DMS53 treated with DMSO at 0.1 percent for 48 hours (cell line): ENCODE data around the gene IRS2.

Experiments used
- DNase-seq: peaks from one replicate; lab custom pipeline; 2025; ENCODE audit not compliant: unreplicated experiment; lab: John Stamatoyannopoulos, UW

Gene IRS2

DNA sequence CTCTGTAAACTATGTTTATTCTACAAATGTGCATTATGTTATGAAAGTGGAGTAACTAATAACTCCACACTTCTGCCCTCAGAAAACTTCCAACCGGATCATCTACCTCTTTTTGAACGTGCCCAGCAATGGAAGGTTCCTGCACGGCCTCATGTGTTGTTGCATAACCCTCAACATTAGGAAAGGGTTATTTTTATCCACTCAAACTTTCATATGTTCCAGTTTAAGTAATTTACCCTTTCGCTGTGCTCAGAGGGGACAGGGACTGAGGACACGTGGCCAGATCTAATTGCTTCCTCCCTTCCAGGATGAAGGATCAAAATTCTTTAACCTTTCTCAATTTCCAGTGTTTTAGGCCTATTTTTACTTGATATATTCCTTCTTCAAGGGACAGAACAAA is 29.6 kb downstream of the IRS2 start:
- DNase-seq: no peak

GRCh38 chr13:109755997-109756396 is 30.4 kb downstream of the IRS2 start:
- DNase-seq: no peak

DNA sequence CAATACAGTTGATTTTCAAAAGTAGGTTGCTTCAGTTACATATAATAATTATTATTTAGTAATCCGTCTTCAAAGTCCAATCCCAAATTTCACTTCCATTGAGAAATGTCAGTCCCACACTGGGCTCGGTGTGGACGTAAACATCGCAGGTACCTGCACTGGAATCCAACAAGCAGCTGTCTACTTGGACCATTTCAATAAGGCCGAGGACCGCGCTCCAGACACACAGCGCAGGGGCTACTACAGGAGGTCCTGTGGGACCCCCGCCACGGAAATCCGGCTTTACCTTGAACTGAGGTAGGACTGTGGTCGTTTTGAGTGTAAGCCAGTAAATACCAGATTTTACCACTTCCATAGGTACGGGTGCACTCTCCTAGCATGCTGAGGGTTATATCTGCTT is 30.8 kb downstream of the IRS2 start:
- DNase-seq: no peak

- DNase-seq: no peak
These were observed 34.9 kb downstream of the IRS2 start for GRCh38 chr13:109751477-109751876.

DNA sequence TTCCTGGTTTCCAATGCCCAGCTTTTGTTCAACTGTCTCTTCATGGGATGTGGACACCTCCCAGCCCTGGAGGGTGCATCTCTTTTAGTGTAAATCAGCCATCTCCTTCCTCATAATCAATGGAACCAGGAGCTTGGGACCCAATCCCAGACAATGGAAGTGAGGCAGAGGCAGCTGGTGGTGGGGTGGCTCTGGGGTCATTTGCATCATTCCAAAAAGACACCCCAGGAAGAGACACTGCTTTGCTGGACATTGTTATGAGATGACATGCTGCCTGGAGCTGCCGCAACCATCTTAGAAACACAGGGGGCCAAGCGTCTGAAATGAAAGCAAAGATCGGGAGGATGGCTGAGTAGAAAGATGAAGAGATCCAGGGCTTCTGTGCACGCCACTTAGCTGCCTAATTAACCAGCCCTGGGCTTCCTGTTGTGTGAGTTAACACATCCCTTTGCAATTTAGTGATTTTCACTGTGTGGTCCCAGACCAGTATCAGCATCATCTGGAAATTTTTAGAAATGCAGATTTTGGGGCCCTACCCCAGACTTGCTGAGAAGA is 36.1 kb downstream of the IRS2 start:
- DNase-seq: no peak

DNA sequence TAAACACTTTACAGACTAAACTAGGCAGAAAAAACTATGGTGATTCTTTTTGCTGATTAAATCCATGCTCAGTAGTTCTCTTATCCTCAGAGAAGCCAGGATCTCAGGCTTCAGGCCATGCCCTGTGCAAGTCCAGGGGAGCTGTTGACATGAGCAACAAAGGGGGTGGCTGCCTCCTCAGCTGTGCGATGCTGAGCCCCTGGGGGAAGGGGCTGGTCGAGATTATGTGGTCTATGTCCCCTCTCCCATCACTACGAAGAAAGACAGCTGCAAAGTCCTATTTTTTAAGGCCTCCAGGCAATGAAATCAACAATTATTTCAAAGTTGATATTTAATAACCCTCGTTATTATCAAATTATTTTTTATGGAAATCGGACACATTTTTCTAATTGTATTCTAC is 37.0 kb downstream of the IRS2 start:
- no peak for DNase-seq

- DNase-seq: no peak
These were observed 37.7 kb downstream of the IRS2 start for GRCh38 chr13:109748677-109749076.

GRCh38 chr13:109747524-109747923 is 38.9 kb downstream of the IRS2 start:
- DNase-seq: no peak

- no peak for DNase-seq
These were observed 40.0 kb downstream of the IRS2 start for GRCh38 chr13:109746364-109746763.

GRCh38 chr13:109745702-109746101 is 40.7 kb downstream of the IRS2 start:
- DNase-seq: no peak

- no peak for DNase-seq
These were observed 41.3 kb downstream of the IRS2 start for GRCh38 chr13:109745060-109745459.

GRCh38 chr13:109744512-109745051 is 41.8 kb downstream of the IRS2 start:
- DNase-seq: no peak

DNA sequence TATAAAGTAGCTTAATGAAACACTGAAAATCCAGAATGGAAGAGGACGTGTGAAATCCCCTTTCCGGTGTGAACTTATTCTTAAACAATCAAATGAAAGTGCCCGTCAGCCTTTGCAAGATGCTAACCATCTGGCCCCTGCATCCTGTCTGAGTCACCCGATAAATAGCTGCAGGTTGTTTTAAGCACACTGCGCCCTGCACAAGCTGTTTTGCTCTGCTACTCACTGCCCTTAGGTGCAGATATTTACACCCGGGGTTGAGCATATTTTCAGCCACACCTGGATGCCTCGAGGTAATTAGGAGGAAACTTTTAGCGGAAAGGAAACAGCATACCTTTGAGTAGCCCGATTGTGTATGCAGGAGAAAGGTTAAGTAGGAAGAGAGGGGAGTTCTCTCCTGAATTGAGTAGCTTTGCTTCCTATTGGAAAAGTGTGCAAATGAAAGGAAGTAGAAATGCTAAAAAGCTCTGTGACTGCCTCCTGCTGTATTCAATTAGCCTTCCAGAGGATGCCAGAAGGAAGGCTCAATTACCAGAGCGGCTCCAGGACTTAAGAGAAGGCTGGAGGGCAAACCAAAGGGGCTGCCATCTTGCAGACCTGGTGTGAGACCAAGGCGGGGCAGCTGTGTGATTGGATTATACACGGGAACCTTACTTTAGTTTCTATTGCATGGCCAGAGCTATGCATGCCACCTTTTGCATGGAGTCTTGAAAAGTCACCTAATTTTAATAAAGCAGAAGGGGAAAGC is 42.5 kb downstream of the IRS2 start:
- peak; percentile 58 for DNase-seq

DNA sequence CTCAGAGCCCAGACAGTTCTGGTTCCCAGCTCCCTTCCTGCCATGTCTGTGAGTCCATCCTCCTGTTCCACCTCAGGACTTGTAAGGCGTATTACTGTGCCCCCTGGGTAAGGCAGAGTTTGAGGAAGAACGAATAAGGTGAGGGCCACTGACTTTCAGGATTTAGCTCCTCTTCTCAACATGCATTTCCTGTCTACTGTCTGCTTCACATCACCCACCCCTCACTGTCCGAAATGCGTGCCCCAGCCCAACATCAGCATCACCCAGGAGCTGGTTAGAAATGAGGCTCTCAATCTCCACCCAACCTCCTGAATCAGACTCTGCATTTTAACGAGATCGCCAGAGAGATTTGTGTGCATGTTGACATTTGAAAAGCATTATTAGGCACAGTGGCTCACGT is 44.4 kb downstream of the IRS2 start:
- DNase-seq: no peak

DNA sequence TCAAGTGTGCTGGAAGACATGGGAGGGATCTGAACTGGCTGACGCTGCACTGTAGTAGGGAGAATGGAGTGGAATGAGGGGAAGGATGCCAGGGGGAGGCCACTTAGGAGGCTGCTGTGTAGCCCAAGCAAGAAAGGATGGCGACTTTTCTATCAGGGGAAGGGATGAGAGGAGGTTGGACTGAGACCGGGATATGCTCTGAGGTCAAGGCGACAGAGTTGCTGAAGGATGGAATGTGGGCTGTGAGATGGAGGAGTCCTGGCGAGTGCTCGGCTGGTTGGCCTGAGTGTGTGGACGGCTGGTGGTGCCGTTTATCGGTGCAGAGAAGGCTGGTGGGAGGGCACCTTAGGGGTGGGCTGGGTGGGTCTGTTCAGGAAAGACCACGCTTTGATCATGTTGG is 45.7 kb downstream of the IRS2 start:
- no peak for DNase-seq

GRCh38 chr13:109740121-109740520 is 46.3 kb downstream of the IRS2 start:
- no peak for DNase-seq

DNA sequence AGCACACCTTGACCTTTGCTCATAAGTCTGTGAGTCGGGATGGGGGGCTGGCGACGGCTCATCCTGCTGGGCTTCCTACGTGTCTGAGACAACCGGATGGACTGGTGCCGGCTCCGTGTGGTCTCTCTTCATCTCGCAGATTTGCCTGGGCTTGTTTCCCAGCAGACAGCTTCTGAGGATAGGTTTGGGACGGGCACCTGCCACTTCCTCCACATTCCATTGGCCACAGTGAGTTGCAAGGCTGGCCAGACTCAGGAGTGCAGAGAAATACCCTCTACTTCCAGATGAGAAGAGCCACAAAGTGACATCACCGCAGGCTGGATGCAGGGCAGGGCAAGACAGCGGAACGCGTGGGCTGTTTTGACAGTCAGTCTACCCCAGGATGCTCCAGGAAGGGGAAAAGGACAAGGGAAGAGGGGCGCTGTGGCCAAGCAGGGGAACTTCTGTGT is 48.1 kb downstream of the IRS2 start:
- DNase-seq: no peak

GRCh38 chr13:109737606-109738005 is 48.8 kb downstream of the IRS2 start:
- DNase-seq: no peak

DNA sequence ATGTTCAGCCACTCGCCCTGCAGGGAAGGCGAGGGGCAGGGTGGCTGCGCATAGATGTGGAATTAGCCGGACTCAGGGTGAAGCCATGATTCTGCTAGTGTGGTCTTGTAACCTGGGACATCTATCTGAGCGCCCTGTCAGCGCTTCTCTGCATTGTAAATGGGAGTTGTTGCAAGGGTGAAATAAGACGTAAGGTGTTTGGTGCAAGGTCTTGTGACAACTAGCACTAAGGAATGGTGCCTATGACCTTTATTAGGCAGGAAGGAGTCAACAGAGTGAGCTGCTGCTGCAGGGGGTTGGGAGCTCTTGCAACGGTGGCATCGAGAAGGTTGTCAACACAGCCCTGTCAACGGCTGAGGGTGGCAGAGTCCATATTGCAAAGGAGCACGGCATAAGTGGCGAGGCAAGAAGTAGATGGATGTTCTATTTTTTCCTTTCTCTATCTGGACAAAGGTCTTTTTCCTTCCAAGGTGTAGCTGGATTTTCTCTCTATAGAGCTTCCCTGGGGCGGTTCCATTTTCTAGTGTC is 49.3 kb downstream of the IRS2 start:
- DNase-seq: no peak

- no peak for DNase-seq
These were observed 50.9 kb downstream of the IRS2 start for GRCh38 chr13:109735436-109735966.

DNA sequence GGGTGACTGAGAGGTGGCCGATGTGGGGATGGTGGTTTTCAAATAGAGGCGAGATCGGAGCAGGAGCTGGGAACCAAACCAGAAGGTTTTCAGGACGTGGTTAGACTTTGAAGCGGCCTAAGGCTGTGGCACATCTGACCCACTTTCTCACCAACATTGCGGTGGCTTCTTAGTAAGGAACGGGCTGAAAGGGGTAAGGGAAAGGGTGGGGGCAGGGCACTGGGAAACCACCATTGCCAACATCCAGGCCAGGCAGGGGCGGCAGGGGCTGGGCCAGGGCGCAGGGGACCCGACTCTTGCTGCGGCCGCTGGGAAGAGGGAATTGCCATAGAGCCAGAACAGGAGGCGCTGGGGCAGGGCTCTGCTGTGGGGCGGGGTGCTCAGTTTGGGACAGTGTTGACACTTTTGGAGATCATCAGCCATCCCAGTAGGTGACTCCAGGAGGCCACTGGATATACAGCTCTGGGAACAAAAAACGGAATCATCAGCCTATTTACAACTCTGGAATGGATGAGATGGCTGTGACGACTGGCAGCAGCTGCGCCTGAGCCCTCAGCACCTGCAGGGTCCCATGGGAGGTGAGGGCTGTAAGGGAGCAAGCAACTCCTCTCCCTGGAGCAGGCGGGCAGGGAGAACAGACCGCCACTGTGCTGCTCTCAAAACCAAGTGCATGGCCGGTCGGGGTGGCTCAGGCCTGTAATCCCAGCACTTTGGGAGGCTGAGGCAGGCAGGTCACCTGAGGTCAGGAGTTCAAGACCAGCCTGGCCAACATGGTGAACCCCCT is 52.2 kb downstream of the IRS2 start:
- DNase-seq: no peak
